CD8-positive, alpha-beta memory T cell (primary cell): ENCODE data around the gene GADD45GIP1. TPM values are rescaled to one million over a fixed set of nuclear protein-coding genes. Genes with fewer than 3 reads are reported as not detected.
"Not testable (repeated sequence)": the region's sequence is repeated elsewhere in the genome, so short reads cannot be mapped to it uniquely, and the experiment has no call there.

Experiments used
- CTCF ChIA-PET: fragments of 350-600 bp; sonication (Branson Sonifier 250); formaldehyde crosslinking; loops from one replicate; lab custom pipeline; 2021; ENCODE audit warnings: antibody characterized with exemption; lab: Charles Lee
- POLR2A ChIA-PET: fragments of 350-600 bp; sonication (Branson Sonifier 250); formaldehyde crosslinking; loops from one replicate; lab custom pipeline; 2021; ENCODE audit warnings: antibody characterized with exemption; lab: Charles Lee
- DNase-seq, 5 donors: peaks; one replicate each; pipeline versions ENCODE4 v3.0.0 to v3.0.0-alpha.2; 2020 to 2022; ENCODE audit warnings: mixed read lengths in 1 of 5
- H3K27ac ChIP-seq: one replicate; pipeline ENCODE4 v1.7.0; 2013; ENCODE audit warnings: low read depth, mild to moderate bottlenecking, low read length, moderate library complexity
- H3K27me3 ChIP-seq: 2 replicates; pipeline ENCODE4 v1.7.0; 2013; ENCODE audit warnings: low read length, mild to moderate bottlenecking; ENCODE audit not compliant: insufficient read depth, poor library complexity, severe bottlenecking
- H3K36me3 ChIP-seq: 2 replicates; pipeline ENCODE4 v1.7.0; 2013; ENCODE audit warnings: mild to moderate bottlenecking, low read length, moderate library complexity; ENCODE audit not compliant: insufficient read depth
- H3K4me1 ChIP-seq: 2 replicates; pipeline ENCODE4 v1.7.0; 2013; ENCODE audit warnings: mild to moderate bottlenecking, low read length, moderate library complexity; ENCODE audit not compliant: insufficient read depth
- H3K4me3 ChIP-seq: 2 replicates; pipeline ENCODE4 v1.7.0; 2013; ENCODE audit warnings: mild to moderate bottlenecking, low read length
- H3K9me3 ChIP-seq: 2 replicates; pipeline ENCODE4 v1.7.0; 2013; ENCODE audit warnings: mild to moderate bottlenecking, low read length
- H3K27ac Mint-ChIP-seq, 8 donors: one replicate each; pipeline ENCODE4 v1.8.0; 2020 to 2021; ENCODE audit warnings: mixed read lengths in 8 of 8, mild to moderate bottlenecking in 6 of 8, inconsistent platforms in 3 of 8, moderate library complexity in 3 of 8
- H3K27me3 Mint-ChIP-seq, 2 donors: one replicate each; pipeline ENCODE4 v1.8.0; 2020 to 2021; ENCODE audit warnings: mixed read lengths in 2 of 2, mild to moderate bottlenecking in 1 of 2, moderate library complexity in 1 of 2
- H3K36me3 Mint-ChIP-seq, 3 donors: one replicate each; pipeline ENCODE4 v1.8.0; 2020 to 2021; ENCODE audit warnings: mixed read lengths in 3 of 3, inconsistent platforms in 1 of 3, mild to moderate bottlenecking in 1 of 3
- H3K4me1 Mint-ChIP-seq, 3 donors: one replicate each; pipeline ENCODE4 v1.8.0; 2020 to 2021; ENCODE audit warnings: mixed read lengths in 3 of 3, inconsistent platforms in 1 of 3, mild to moderate bottlenecking in 1 of 3
- H3K4me3 Mint-ChIP-seq, 7 donors: one replicate each; pipeline ENCODE4 v1.8.0; 2020 to 2021; ENCODE audit warnings: mixed read lengths in 7 of 7, mild to moderate bottlenecking in 6 of 7, moderate library complexity in 4 of 7, inconsistent platforms in 2 of 7
- H3K9me3 Mint-ChIP-seq, 5 donors: one replicate each; pipeline ENCODE4 v1.8.0; 2020 to 2022; ENCODE audit warnings: mixed read lengths in 5 of 5, mild to moderate bottlenecking in 3 of 5, moderate library complexity in 2 of 5, inconsistent platforms in 1 of 5
- polyA plus RNA-seq: library from polyadenylated mRNA; unstranded; fragments of 300-500 nt; fragmentation: Illumina TruSeq; gene quantifications from one replicate; pipeline ENCODE4 v1.2.3, GENCODE V29; 2021
- total RNA-seq, 2 experiments: library from RNA; stranded (reverse); gene quantifications; one replicate each; pipeline ENCODE4 v1.2.3, GENCODE V29; 2021

Gene GADD45GIP1
- total and polyA plus RNA-seq, 3 experiments from 2014 or later, result 37.3 to 64.1 (median 38.6) TPM

DNA sequence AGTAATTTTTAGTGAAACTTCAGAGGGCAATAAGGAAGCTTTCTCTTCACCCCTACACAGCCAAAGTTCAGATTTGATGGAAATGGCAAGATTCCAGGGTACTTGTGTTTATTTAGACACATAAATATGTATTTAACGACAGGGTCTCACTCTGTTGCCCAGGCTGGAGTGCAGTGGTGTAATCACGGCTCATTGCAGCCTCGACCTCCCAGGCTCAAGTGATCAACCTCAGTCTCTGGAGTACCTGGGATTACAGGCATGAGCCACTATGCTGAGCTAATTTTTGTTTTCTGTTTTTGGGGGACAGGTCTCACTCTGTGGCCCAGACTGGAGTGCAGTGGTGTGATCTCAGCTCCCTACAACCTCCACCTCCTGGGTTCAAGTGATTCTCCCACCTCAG is 36.0 kb downstream of the GADD45GIP1 start:
- peaks cover 3 to 35% (median 5%) of the 10 kb centered on the region in 3 donors for H3K36me3 Mint-ChIP-seq
- Histone ChIP-seq H3K9me3 (no peaks in the 10 kb centered on the region), H3K4me3 (no peak overlapping the region), H3K27me3 (no peaks in the 10 kb centered on the region), H3K27ac (no peak overlapping the region), H3K4me1 (peaks cover 5% of the 10 kb centered on the region), H3K36me3 (peaks cover 12% of the 10 kb centered on the region)
- peak overlapping the region in 4 of 8 donors; percentile 9 to 80 (median 38) for H3K27ac Mint-ChIP-seq
- DNase-seq, result no peak
- CTCF ChIA-PET, result interaction anchor here (2.4 kb wide), 1 partner anchor 44 kb away, joined by 8 read pairs; no protein-coding TSS in a partner anchor
- no peaks in the 10 kb centered on the region for H3K9me3 Mint-ChIP-seq
- H3K27me3 Mint-ChIP-seq, result no peaks in the 10 kb centered on the region
- POLR2A ChIA-PET, result no interaction called here
- peaks cover 12 to 20% (median 14%) of the 10 kb centered on the region in 3 donors for H3K4me1 Mint-ChIP-seq
- peak overlapping the region in 1 of 7 donors; percentile 6 for H3K4me3 Mint-ChIP-seq

DNA sequence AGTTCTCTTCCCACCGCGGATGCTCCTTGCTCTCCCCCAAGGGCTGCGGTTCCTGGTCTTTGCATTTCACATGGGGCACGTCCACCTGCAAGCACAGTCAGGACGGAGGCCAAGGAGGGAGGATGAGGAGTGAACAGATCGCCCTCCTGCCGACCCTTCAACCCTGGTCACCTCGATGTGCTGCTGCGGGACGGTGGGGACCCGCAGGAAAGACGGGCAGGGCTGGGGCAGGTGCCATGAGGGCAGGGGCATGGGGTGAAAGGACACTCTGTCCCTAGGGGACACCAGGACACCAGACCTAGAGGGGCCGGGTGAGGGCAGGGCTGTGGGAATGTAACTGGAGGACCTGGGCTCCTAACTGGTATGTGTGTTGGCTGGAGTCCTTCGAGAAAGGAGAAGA is 38.8 kb downstream of the GADD45GIP1 start:
- CTCF ChIA-PET, result no interaction called here
- no peaks in the 10 kb centered on the region for H3K9me3 Mint-ChIP-seq
- Histone ChIP-seq H3K27ac (no peak overlapping the region), H3K27me3 (no peaks in the 10 kb centered on the region), H3K36me3 (no peaks in the 10 kb centered on the region), H3K4me1 (peaks cover 24% of the 10 kb centered on the region), H3K9me3 (no peaks in the 10 kb centered on the region), H3K4me3 (no peak overlapping the region)
- POLR2A ChIA-PET, result interaction anchor here (1.4 kb wide), 1 partner anchor 15 kb away, joined by 12 read pairs; the partner anchor contains the start of gene FARSA
- H3K27ac Mint-ChIP-seq, result peak overlapping the region in 4 of 8 donors; percentile 17 to 86 (median 81)
- H3K4me3 Mint-ChIP-seq, result peak overlapping the region in 1 of 7 donors; percentile 23
- peaks cover 28 to 43% (median 29%) of the 10 kb centered on the region in 3 donors for H3K4me1 Mint-ChIP-seq
- H3K27me3 Mint-ChIP-seq, result peaks cover 0 to 2% of the 10 kb centered on the region in 2 donors
- no peak for DNase-seq
- H3K36me3 Mint-ChIP-seq, result peaks cover 3 to 12% (median 5%) of the 10 kb centered on the region in 3 donors

DNA sequence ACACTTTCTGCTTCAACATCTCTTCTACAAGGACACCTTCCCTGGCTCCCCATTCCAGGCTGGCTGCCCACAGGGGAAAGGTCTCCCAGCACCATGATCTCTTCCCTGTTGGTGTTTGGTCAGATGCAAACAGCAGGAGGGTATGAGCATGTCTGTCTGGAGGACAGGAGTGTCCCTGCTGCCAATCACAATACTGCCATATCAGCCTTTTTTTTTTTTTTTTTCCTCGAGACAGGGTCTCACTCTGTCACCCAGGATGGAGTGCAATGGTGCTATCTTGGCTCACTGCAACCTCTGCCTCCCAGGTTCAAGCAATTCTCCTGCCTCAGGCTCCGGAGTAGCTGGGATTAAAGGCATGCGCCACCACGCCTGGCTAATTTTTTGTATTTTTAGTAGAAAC is 41.2 kb downstream of the GADD45GIP1 start:
- DNase-seq, H3K4me3 ChIP-seq, H3K27ac ChIP-seq, H3K36me3 ChIP-seq, H3K27me3 Mint-ChIP-seq, H3K9me3 ChIP-seq, H3K27me3 ChIP-seq, H3K36me3 Mint-ChIP-seq, H3K4me3 Mint-ChIP-seq, H3K9me3 Mint-ChIP-seq: not testable (repeated sequence)
- CTCF ChIA-PET, result interaction anchor here (1.0 to 1.2 kb wide), 2 partner anchors 31 to 39 kb away, joined by 3 read pairs; no protein-coding TSS in a partner anchor
- Mint-ChIP-seq H3K27ac (peak overlapping the region in 2 of 8 donors; percentile 50 to 58), H3K4me1 (peaks cover 28 to 45% (median 31%) of the 10 kb centered on the region in 3 donors)
- peaks cover 28% of the 10 kb centered on the region for H3K4me1 ChIP-seq
- POLR2A ChIA-PET, result interaction anchor here (0.6 kb wide), 3 partner anchors 18 to 965 kb away, joined by 3 read pairs; partner anchors contain the start of gene FARSA

DNA sequence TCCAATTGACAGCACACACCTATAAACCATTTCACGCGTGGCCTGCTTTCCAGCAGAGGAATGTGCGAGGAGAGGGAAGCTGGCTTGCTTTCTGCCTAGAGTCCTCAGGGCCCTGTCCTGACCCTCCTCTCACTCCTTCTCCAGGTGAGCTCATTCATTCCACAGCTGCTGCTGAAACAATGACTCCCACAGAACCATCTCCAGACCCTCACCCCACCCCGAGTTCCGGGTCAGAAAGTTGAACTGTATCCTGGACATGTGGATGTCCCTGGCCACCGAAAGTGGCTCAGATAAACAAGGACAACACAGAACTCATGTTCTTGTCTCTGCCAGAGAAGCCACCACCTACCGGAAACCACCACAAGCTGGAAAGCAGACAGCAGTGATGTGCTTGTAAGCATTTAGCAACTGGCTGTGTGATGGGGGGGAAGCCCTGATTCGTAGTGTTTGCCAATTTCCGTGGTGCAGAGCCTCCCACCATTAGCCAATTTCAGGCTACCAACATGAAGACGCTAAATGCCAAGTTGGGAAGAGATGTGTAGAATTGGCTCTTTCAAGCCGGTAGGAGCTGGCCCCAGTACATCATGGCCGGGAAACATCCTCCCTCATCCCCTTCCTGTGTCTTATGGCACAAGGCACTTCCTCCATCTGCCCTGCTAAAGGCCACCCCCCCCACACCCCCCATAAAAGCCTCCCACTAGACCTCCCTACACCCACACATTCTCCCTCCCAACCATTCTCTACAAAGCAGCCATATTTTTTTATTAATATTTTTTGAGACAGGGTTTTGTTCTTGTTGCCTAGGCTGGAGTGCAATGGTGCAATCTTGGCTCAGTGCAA is 43.0 kb downstream of the GADD45GIP1 start:
- DNase-seq, result peak; percentile 26 to 76 (median 44)
- Mint-ChIP-seq H3K4me3 (peak overlapping the region; percentile 50 to 83 (median 71)), H3K27ac (peak overlapping the region; percentile 88 to 96 (median 92)), H3K36me3 (no peaks in the 10 kb centered on the region), H3K4me1 (peaks cover 22 to 37% (median 22%) of the 10 kb centered on the region in 3 donors), H3K27me3 (peaks cover 0 to 2% of the 10 kb centered on the region in 2 donors), H3K9me3 (no peaks in the 10 kb centered on the region)
- peaks cover 28% of the 10 kb centered on the region for H3K4me1 ChIP-seq
- no peaks in the 10 kb centered on the region for H3K9me3 ChIP-seq
- peak overlapping the region; percentile 39 for H3K4me3 ChIP-seq
- H3K27me3 ChIP-seq, result no peaks in the 10 kb centered on the region
- ChIA-PET POLR2A (interaction anchor here (0.5 to 1.5 kb wide), 6 partner anchors 14 to 159 kb away, joined by 4 to 9 read pairs (median 8); partner anchors contain the start of genes CALR, DNASE2 and GCDH), CTCF (interaction anchor here (1.1 to 2.8 kb wide), 7 partner anchors 10 to 148 kb away, joined by 3 to 10 read pairs (median 3); partner anchors contain the start of genes GCDH and KLF1)
- no peaks in the 10 kb centered on the region for H3K36me3 ChIP-seq
- H3K27ac ChIP-seq, result no peak overlapping the region

DNA sequence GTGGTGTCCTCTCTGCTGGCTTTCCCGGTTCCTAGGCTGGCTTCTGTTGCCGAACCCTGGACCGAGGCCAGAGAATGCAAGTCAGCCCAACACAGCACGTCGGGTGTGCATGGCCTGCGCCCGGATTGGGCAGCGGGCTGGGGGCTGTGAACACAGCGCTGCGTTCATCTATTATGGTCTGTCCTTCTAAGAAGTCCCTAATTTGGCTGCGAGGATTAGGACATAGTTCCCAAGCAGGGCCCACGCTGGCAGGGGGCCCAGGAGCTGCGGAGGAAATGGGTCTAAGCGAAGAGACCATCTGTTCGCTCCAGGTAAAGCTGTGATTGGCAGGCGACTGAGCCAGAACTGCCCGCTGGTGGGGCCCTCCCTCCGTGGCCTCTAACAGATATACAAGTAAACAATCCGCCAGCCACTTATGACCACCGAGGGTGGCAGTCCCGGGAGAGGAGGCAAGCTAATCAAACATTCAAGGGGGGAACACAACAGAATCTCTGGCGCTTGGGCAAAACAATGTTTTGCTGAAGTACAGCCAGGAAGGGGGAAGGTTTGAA is 43.9 kb downstream of the GADD45GIP1 start:
- H3K4me3 Mint-ChIP-seq, result no peak overlapping the region
- Histone ChIP-seq H3K4me1 (peaks cover 22% of the 10 kb centered on the region), H3K27ac (no peak overlapping the region), H3K27me3 (no peaks in the 10 kb centered on the region), H3K36me3 (no peaks in the 10 kb centered on the region), H3K4me3 (no peak overlapping the region), H3K9me3 (no peaks in the 10 kb centered on the region)
- ChIA-PET POLR2A (interaction anchor here (0.6 to 1.5 kb wide), 3 partner anchors 26 to 160 kb away, joined by 4 to 9 read pairs (median 8); partner anchors contain the start of genes CALR and DNASE2), CTCF (interaction anchor here (1.3 to 2.8 kb wide), 4 partner anchors 23 to 52 kb away, joined by 3 to 10 read pairs (median 6); partner anchors contain the start of genes GCDH and KLF1)
- H3K9me3 Mint-ChIP-seq, result no peaks in the 10 kb centered on the region
- H3K27me3 Mint-ChIP-seq, result peaks cover 0 to 2% of the 10 kb centered on the region in 2 donors
- peak overlapping the region in 3 of 8 donors; percentile 51 to 93 (median 93) for H3K27ac Mint-ChIP-seq
- peaks cover 19 to 29% (median 20%) of the 10 kb centered on the region in 3 donors for H3K4me1 Mint-ChIP-seq
- H3K36me3 Mint-ChIP-seq, result no peaks in the 10 kb centered on the region
- DNase-seq, result no peak

DNA sequence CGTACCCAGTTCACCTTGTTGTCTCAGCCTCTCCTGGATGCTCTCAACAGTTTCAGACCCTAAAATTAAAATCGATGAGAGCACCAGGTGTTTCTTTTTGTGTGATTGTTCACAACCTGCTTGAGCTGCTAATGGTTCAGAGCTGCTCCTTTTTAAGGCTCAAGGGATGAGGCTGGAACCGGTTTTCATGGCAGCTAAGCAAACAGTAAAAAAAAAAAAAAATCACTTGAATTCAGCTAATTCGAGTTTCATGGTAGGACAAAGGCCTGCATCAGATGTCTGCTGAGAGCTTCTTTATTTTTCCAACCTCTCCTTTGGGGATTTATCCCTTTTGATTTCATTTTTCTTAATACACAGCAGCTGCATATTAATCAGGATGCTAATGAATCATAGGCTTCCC is 44.5 kb downstream of the GADD45GIP1 start:
- ChIA-PET CTCF (interaction anchor here (1.3 to 2.8 kb wide), 3 partner anchors 22 to 53 kb away, joined by 3 to 10 read pairs (median 10); partner anchors contain the start of gene GCDH), POLR2A (no interaction called here)
- Histone ChIP-seq H3K36me3 (no peaks in the 10 kb centered on the region), H3K27ac (no peak overlapping the region), H3K27me3 (no peaks in the 10 kb centered on the region), H3K4me3 (no peak overlapping the region), H3K4me1 (peaks cover 22% of the 10 kb centered on the region), H3K9me3 (no peaks in the 10 kb centered on the region)
- H3K36me3 Mint-ChIP-seq, result no peaks in the 10 kb centered on the region
- H3K4me3 Mint-ChIP-seq, result no peak overlapping the region
- no peaks in the 10 kb centered on the region for H3K9me3 Mint-ChIP-seq
- no peak for DNase-seq
- peaks cover 19 to 29% (median 20%) of the 10 kb centered on the region in 3 donors for H3K4me1 Mint-ChIP-seq
- H3K27me3 Mint-ChIP-seq, result peaks cover 0 to 2% of the 10 kb centered on the region in 2 donors
- H3K27ac Mint-ChIP-seq, result peak overlapping the region in 1 of 8 donors; percentile 69

DNA sequence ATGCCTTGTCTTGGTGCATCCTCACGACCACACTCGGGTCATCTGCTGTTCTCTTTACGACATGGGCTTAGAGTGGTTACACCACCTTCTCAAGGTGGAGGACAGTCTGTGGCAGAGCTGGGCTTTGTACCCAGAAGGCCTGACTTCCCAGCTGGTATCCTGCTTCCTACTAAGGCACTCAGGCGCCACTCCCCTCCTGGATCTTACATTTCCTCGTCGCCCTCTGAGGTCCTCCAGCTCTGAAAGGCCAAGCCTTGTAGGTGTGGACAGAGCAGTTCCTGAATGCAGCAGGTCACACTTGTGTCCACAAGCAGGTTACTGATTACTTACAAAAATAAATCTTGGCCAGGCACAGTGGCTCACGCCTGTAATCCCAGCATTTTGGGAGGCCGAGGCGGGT is 49.9 kb downstream of the GADD45GIP1 start:
- Histone ChIP-seq H3K27ac (no peak overlapping the region), H3K4me3 (no peak overlapping the region), H3K9me3 (no peaks in the 10 kb centered on the region), H3K27me3 (no peaks in the 10 kb centered on the region), H3K4me1 (no peaks in the 10 kb centered on the region), H3K36me3 (no peaks in the 10 kb centered on the region)
- no peak overlapping the region for H3K27ac Mint-ChIP-seq
- no peaks in the 10 kb centered on the region for H3K4me1 Mint-ChIP-seq
- ChIA-PET POLR2A (no interaction called here), CTCF (interaction anchor here (1.2 to 1.9 kb wide), 2 partner anchors 22 to 59 kb away, joined by 3 to 5 read pairs; no protein-coding TSS in a partner anchor)
- H3K36me3 Mint-ChIP-seq, result peaks cover 0 to 2% (median 0%) of the 10 kb centered on the region in 3 donors
- no peak for DNase-seq
- no peak overlapping the region for H3K4me3 Mint-ChIP-seq
- H3K9me3 Mint-ChIP-seq, result no peaks in the 10 kb centered on the region
- H3K27me3 Mint-ChIP-seq, result no peaks in the 10 kb centered on the region
